GM23338 (cell line): ENCODE measurements around the gene ADGRF1. TPM values are rescaled to one million over a fixed set of nuclear protein-coding genes. Genes with fewer than 3 reads are reported as not detected.

Source experiments
- ATAC-seq: fragments of 200-7000 bp; cut with Tn5 transposase; 3 replicates; pipeline ENCODE4 v1.9.1; 2020
- DNase-seq: peaks from one replicate; pipeline ENCODE4 v3.0.0-alpha.2; 2015; ENCODE audit warnings: low spot score
- H2AFZ ChIP-seq: fragments of 200-600 bp; sonication (generic); 2 replicates; pipeline ENCODE4 v1.8.0; 2016; ENCODE audit warnings: antibody characterized with exemption, mild to moderate bottlenecking, moderate library complexity
- H3F3A ChIP-seq: fragments of 200-600 bp; sonication (generic); replicated peaks from 2 replicates; pipeline ENCODE4 v1.8.0; 2017; ENCODE audit warnings: antibody characterized with exemption, mixed run types, low read depth
- H3K27ac ChIP-seq: fragments of 200-600 bp; sonication (generic); 2 replicates; pipeline ENCODE4 v1.6.1; 2016; ENCODE audit warnings: low read depth
- H3K27me3 ChIP-seq: fragments of 200-600 bp; sonication (generic); 2 replicates; pipeline ENCODE4 v1.8.0; 2016; ENCODE audit warnings: mild to moderate bottlenecking, mixed run types, moderate library complexity; ENCODE audit not compliant: insufficient read depth
- H3K36me3 ChIP-seq: fragments of 200-600 bp; sonication (generic); 2 replicates; pipeline ENCODE4 v1.8.0; 2016; ENCODE audit warnings: mild to moderate bottlenecking; ENCODE audit not compliant: insufficient read depth
- H3K4me1 ChIP-seq: fragments of 200-600 bp; sonication (generic); 2 replicates; pipeline ENCODE4 v1.8.0; 2016; ENCODE audit warnings: mild to moderate bottlenecking, moderate library complexity; ENCODE audit not compliant: insufficient read depth
- H3K4me2 ChIP-seq: fragments of 200-600 bp; sonication (generic); 2 replicates; pipeline ENCODE4 v1.7.1; 2017; ENCODE audit warnings: mixed run types
- H3K4me3 ChIP-seq: fragments of 200-600 bp; sonication (generic); 2 replicates; pipeline ENCODE4 v1.6.1; 2016; ENCODE audit warnings: mixed run types
- H3K79me2 ChIP-seq: fragments of 200-600 bp; sonication (generic); replicated peaks from 2 replicates; pipeline ENCODE4 v1.8.0; 2017; ENCODE audit warnings: mild to moderate bottlenecking; ENCODE audit not compliant: insufficient read depth
- H3K9me2 ChIP-seq: fragments of 200-600 bp; sonication (generic); 2 replicates; pipeline ENCODE4 v1.8.0; 2017; ENCODE audit not compliant: insufficient read depth
- H4K20me1 ChIP-seq: fragments of 200-600 bp; sonication (generic); replicated peaks from 2 replicates; pipeline ENCODE4 v1.8.0; 2017; ENCODE audit warnings: mild to moderate bottlenecking; ENCODE audit not compliant: insufficient read depth
- H3K27ac Mint-ChIP-seq: 2 replicates; pipeline ENCODE4 v1.8.0; 2020; ENCODE audit warnings: inconsistent platforms, mild to moderate bottlenecking, moderate library complexity, mixed read lengths
- H3K27me3 Mint-ChIP-seq: 3 replicates; pipeline ENCODE4 v1.8.0; 2022; ENCODE audit warnings: low read depth, mild to moderate bottlenecking, moderate library complexity, mixed read lengths, inconsistent platforms; ENCODE audit not compliant: insufficient read depth, poor library complexity
- H3K36me3 Mint-ChIP-seq: 3 replicates; pipeline ENCODE4 v1.8.0; 2021; ENCODE audit warnings: low read depth, mild to moderate bottlenecking, inconsistent platforms, moderate library complexity, mixed read lengths
- H3K4me1 Mint-ChIP-seq: 3 replicates; pipeline ENCODE4 v1.8.0; 2020; ENCODE audit warnings: mild to moderate bottlenecking, inconsistent platforms, mixed read lengths
- H3K4me3 Mint-ChIP-seq: 3 replicates; pipeline ENCODE4 v1.8.0; 2021; ENCODE audit warnings: moderate library complexity, mild to moderate bottlenecking, inconsistent platforms, mixed read lengths
- H3K9me3 Mint-ChIP-seq: 3 replicates; pipeline ENCODE4 v1.8.0; 2020; ENCODE audit warnings: moderate library complexity, mild to moderate bottlenecking, inconsistent platforms, mixed read lengths
- ETS1 ChIP-seq: IDR thresholded peaks from 2 replicates; pipeline ENCODE4 v1.6.1; 2016; ENCODE audit warnings: antibody characterized with exemption
- JUNB ChIP-seq: IDR thresholded peaks from one replicate; pipeline ENCODE4 v1.6.1; 2016; ENCODE audit warnings: antibody characterized with exemption; ENCODE audit not compliant: unreplicated experiment
- NANOG ChIP-seq: IDR thresholded peaks from 2 replicates; pipeline ENCODE4 v1.6.1; 2016; ENCODE audit warnings: antibody characterized with exemption, borderline replicate concordance
- REST ChIP-seq: IDR thresholded peaks from one replicate; pipeline ENCODE4 v1.6.1; 2018; ENCODE audit warnings: antibody characterized with exemption; ENCODE audit not compliant: unreplicated experiment
- STAT1 ChIP-seq: IDR thresholded peaks from one replicate; pipeline ENCODE4 v1.6.1; 2016; ENCODE audit warnings: antibody characterized with exemption; ENCODE audit not compliant: unreplicated experiment
- ZNF331 ChIP-seq: fragments of 250-450 bp; sonication (Bioruptor Pico); IDR thresholded peaks from 2 replicates; pipeline ENCODE4 v1.5.0; 2020; ENCODE audit warnings: low read depth, mild to moderate bottlenecking, moderate library complexity
- ZNF462 ChIP-seq: fragments of 250-450 bp; sonication (Bioruptor Pico); IDR thresholded peaks from 2 replicates; pipeline ENCODE4 v1.5.0; 2020; ENCODE audit warnings: mild to moderate bottlenecking, moderate library complexity
- polyA plus RNA-seq: library from polyadenylated mRNA; unstranded; fragments of >200 nt; fragmentation: Nextera tagmentation; extraction: Ambion mirVana; gene quantifications from 2 replicates; pipeline ENCODE4 v1.2.1, GENCODE V29; 2016
- total RNA-seq: library from RNA; depleted of rRNA; stranded (reverse); fragments of >200 nt; shearing (Covaris generic); gene quantifications from 2 replicates; pipeline ENCODE4 v1.2.3, GENCODE V29; 2014

Gene ADGRF1
- total and polyA plus RNA-seq, 2 experiments from 2014 or later = not detected

GRCh38 chr6:47005486-47005885, 36.6 kb downstream of the ADGRF1 start:
- no peak overlapping the region for H3K4me3 ChIP-seq
- DNase-seq = no peak
- H3K4me1 ChIP-seq = no peaks in the 10 kb centered on the region
- Mint-ChIP-seq H3K27me3 (no peaks in the 10 kb centered on the region), H3K9me3 (no peaks in the 10 kb centered on the region), H3K4me1 (no peaks in the 10 kb centered on the region), H3K27ac (no peak overlapping the region), H3K36me3 (no peaks in the 10 kb centered on the region), H3K4me3 (no peak overlapping the region)
- TF ChIP-seq REST = no peak
- no peak for TF ChIP-seq JUNB
- no peak for TF ChIP-seq NANOG
- TF ChIP-seq ETS1 = no peak
- TF ChIP-seq STAT1 = no peak
- no peak for TF ChIP-seq ZNF331 (CRISPR knock-in tag)
- TF ChIP-seq ZNF462 (CRISPR knock-in tag) = no peak
- peaks cover 3% of the 10 kb centered on the region; the same call in 1 of the 2 replicates for H3K9me2 ChIP-seq
- no peaks in the 10 kb centered on the region for H3K79me2 ChIP-seq
- ATAC-seq = no peak
- H3F3A ChIP-seq = no peaks in the 10 kb centered on the region
- H3K27ac ChIP-seq = no peak overlapping the region
- no peaks in the 10 kb centered on the region for H4K20me1 ChIP-seq
- H3K27me3 ChIP-seq = no peaks in the 10 kb centered on the region
- H3K36me3 ChIP-seq = no peaks in the 10 kb centered on the region
- no peak overlapping the region for H3K4me2 ChIP-seq
- no peak overlapping the region for H2AFZ ChIP-seq
